WTC11 (cell line): ENCODE measurements around the gene FBXO42.

ENCODE experiments used
- CTCF ChIP-seq: fragments of 200-600 bp; IDR thresholded peaks from 2 replicates; pipeline ENCODE4 v1.8.0; 2022; ENCODE audit warnings: antibody characterized with exemption
- E2F4 ChIP-seq: sonication (generic); formaldehyde crosslinking; IDR thresholded peaks from 2 replicates; pipeline ENCODE4 v1.8.1; 2022; ENCODE audit warnings: low read depth, mild to moderate bottlenecking, moderate library complexity, missing genetic modification reagents, borderline replicate concordance
- TCF7 ChIP-seq: sonication (generic); formaldehyde crosslinking; IDR thresholded peaks from 2 replicates; pipeline ENCODE4 v1.8.0; 2022; ENCODE audit warnings: mild to moderate bottlenecking, low read depth, missing genetic modification reagents, moderate library complexity

GRCh38 chr1:16260814-16261213, 91.5 kb downstream of the FBXO42 start:
- TF ChIP-seq CTCF (no peak), E2F4 (CRISPR knock-in tag) (no peak), TCF7 (CRISPR knock-in tag) (no peak)
